Fibroblast of skin of left biceps (primary cell): ENCODE results near the gene LRRC63.

Experiments used
- DNase-seq, 2 experiments: peaks; one replicate each; pipeline ENCODE4 v3.0.0-alpha.2; 2013; ENCODE audit warnings: low read depth in 2 of 2

LRRC63 gene

DNA sequence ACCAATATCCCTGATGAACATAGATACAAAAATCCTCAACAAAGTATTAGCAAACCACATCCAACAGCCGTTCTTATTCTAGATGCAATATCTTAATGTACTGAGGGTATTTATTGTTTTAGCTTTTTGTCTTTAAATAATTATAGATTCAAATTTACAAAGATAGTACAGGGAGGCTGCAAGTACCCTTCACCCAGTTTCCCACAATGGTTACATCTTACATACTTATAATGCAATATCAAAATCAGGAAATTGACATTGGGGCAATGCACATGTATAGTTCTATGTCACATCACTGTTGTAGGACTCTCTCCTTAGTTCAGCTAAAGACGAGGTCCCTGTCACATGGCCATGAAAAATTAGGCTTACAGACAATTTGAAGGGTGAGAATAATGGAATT is 99.5 kb downstream of the LRRC63 start:
- no peak for DNase-seq

DNA sequence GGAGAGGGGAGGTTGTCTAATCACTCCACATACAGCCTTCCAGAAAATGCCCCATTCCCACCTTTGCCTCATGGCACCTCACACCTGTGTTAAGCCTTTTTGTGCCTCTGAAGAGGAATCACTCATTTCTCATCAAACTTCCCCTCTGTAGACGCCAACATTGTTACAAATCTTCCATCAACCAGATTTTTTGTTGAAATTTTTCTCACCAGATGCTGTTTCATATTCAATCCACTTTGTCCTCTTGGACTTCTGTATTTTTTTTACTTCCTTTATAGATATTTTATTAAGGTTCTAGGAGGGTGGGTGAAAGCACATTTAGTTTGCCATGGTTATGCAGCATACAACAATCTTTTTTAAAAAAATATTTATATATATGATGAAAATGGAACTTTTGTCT is 101.3 kb downstream of the LRRC63 start:
- no peak for DNase-seq

DNA sequence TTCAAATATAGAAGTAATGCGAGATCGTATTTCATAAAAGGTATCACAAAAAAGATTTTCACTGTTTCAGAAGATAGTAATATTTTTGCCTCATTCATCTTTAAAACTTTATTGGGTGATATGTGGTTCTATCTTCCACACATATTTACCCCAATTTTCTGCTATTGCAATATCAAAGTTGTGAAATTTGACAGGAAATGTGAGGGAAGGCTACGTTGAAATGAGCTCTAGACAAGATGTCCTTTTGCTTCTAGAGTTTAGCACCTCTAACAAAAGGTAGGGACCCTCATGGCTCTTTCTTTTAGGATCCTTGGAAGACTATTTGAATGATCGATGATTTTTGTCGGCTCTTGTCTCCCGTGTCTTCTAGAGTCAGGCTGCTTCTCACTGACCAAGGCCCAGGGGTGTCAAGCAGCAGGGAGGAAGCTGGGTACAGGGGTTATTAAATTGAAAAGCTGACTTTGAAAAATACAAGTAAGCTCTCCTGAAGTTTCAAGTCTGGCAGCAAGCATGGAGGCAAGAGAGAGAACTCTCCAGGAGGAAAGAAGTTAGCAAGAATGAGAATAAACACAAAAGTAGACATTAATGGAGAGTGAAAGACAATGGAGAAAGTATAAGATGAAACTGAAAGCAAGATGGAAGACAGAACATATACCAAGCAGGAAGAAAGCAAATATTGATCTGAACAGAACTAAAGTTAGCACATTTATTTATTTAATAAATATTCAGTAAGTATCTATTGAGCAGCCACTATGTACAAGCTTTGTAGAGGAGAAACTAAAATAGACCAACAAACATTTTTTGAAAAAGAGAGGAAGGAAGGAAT is 101.9 kb downstream of the LRRC63 start:
- DNase-seq = no peak

DNA sequence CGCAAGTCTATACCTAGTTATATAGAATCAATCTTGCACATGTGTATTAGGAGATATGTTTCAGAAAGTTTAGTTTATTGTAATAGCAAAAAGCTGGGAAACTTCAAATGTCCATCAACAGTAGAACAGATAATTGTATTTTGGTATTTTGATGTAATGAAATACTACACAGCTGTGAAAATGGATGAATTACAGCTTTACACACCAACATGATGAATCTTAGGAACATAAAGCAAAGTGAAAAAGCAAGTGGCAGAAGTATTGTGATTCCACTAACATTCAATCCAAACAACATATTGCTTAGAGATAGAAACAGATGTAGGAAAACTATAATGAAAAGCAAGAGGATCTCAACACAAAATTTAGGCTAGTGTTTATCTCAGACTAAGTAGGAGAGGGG is 102.9 kb downstream of the LRRC63 start:
- DNase-seq = no peak

DNA sequence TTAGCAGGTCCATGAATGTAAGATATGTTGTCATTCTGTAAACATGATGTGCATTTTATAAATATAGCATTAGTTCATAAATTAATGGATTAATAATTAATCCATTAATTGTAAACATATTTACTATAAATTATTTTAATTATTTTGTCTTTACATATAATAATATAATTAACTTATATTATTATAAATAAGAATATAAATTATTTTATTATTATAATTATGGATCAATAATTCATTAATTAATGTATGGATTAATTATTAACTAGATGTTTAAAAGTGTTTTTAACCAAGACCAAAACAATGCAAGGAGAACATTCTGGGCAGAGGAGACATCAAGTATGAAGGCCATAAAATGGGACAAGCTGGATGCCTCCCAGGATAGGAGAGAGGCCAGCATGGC is 103.3 kb downstream of the LRRC63 start:
- no peak for DNase-seq

DNA sequence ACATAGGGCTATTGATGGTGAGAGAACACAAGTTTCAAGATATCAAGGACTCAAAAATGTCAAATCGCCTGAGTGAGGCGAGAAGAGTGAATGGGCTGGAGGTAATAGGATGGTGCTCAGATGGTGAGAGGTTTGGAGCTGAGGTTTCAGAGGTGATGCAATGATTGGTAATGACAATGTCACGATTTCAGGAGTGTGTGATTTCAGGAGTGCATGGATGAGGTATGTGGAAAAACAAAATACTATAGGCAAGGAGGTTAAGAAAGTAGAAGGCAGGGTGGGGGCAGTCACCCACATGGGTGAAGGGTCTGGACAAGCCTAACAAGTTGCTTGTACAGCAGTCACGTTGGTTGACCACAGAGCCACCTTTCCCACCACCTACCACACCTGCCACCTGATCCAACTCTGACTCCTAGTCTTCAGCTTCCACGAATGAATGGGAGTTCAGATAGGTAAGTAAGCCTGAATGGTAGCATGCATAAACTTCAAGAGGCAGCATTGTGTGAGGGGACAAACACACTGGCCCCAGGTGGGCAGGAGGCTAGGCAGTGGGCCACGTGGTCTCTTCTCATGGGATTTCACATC is 103.9 kb downstream of the LRRC63 start:
- DNase-seq = no peak

DNA sequence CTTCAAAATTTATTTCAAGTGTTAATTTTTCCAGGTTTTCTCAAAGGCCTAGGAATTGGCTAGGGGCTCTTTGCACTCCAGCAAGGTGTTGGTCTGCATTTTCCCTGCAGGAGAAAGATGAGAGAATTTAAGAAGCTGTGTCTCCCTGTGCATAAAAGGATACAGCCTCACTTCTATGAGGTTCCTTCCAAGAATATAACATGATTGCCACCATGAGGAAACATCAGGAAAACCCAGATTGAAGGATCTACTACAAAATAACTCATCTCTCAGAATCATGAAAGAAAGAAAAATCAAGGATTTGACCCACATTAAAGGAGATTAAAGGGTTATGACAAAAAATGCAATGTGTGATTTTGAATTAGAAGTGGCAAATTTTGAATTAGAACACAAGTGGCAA is 105.4 kb downstream of the LRRC63 start:
- DNase-seq = no peak

DNA sequence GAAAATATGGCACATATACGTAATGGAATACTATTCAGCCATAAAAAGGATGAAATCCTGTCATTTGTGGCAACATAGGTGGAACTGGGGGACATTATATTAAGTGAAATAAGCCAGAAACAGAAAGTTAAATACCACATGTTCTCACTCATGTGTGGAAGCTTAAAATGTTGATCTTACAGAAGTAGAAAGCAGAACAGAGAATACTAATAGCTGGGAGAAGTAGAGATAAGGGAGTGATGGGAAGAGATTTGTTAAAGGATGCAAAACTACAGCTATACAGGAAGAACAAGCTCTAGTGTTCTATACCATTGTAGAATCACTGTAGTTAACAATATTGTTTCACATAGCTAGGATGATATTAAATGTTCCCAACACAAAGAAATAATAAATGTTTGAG is 107.3 kb downstream of the LRRC63 start:
- DNase-seq = no peak

DNA sequence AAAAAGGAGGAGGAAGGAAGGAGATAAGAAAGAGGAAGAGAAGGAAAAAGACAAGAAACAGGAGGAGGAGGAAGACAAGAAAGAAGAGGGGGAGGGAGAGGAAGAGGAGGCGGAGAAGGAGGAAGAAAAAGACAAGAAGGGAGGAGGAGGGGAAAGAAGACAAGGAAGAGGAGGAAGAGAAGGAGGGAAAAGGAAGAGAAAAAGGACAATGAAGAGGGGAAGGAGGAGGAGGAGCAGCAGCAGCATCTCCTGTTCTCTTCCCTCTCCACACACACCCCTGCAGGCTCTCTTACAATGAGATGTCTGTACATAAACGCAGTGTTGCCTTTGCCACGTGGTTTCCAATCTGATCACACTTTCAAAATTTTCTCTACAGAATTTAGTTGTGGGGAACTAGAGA is 108.7 kb downstream of the LRRC63 start:
- DNase-seq = no peak

DNA sequence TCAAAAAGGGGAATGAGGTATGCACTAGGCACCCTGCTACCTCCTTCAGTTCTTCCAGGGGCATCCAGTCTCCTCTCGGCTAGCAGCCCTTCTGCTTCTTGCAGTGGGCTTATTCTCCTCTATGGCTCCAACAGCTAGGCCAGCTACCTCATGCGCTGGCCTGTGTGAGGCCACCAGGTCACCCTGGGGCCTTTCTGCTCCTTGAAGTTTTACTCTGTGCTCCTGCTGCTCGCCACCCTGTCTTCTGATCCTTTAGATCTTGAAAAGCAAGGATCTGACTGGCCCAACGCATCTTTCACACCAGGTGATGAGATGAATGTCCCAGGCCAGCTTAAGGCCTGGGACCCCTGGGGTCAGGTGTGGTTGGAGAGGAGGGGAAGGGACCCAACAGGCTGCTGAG is 109.1 kb downstream of the LRRC63 start:
- no peak for DNase-seq

DNA sequence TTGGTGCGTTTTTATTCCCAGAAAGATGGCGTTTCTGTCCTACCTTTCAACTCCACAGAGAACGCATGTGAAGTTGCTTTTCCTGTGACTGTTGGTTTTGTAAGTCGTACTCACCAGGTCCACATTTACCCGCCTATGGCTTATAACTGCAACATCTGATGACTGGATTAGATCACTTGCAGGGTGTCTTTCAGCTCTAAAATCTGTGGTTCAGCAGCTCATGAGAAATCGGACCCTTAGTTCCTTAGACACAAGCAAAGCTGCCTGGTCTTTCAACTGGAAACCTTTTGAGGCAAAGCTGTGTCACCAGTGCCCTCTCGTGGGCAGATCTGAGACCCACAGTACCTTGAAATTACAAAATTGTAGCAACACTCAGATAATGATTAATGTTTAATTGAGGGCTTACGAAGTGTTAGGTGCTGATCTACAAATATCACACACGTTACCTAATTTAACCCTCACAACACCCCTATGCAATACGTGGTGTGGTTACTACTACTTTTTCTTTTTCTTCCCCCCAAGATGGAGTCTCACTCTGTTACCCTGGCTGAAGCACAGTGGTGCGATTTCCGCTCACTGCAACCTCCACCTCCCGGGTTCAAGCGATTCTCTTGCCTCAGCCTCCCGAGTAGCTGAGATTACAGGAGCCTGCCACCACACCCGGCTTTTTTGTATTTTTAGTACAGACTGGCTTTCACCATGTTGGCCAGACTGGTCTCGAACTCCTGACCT is 109.9 kb downstream of the LRRC63 start:
- DNase-seq = no peak

DNA sequence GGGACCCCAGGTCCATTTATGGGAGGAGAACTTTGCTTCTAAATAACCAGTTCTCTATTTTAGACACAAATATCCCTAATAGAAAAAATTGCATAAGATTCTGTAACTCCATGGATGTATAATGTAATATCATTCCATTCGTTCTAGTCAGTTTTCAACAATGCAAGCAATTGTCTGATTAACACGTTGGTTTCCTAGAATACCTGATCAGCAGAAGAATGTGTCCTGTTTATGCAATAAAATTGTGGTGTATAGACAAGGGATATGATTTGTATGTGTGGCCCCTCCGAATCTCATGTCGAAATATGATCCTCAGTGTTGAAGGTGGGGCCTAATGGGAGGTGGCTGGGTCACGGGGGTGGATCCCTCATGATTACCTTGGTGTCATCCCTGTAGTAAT is 113.2 kb downstream of the LRRC63 start:
- DNase-seq = peak; percentile 45 to 53
